Measurements from ENCODE around the gene RASA2.
"Not testable (repeated sequence)": the region's sequence is repeated elsewhere in the genome, so short reads cannot be mapped to it uniquely, and the experiment has no call there.

Gene RASA2

DNA sequence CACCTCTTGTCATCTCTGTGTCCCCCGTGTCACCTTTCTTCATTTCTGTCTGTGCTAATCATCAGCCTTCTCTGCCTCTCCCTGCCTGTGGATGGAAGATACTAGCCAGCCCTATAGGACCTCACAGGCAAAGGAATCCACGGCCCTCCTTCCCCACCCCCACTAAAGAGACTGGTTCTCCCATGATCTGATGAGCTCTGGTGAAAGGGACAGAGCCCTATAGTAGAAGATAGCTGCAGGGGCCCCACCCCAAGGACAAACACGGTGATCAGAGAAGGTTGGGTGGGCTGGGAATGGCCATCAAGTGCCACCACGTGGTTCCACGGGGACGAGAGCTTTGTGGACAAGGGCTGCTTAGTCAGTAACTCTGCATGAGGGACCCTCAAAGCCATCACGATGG lies 27.8 kb upstream of the RASA2 start:
- no peak for DNase-seq (ENCODE audit: low read depth)

DNA sequence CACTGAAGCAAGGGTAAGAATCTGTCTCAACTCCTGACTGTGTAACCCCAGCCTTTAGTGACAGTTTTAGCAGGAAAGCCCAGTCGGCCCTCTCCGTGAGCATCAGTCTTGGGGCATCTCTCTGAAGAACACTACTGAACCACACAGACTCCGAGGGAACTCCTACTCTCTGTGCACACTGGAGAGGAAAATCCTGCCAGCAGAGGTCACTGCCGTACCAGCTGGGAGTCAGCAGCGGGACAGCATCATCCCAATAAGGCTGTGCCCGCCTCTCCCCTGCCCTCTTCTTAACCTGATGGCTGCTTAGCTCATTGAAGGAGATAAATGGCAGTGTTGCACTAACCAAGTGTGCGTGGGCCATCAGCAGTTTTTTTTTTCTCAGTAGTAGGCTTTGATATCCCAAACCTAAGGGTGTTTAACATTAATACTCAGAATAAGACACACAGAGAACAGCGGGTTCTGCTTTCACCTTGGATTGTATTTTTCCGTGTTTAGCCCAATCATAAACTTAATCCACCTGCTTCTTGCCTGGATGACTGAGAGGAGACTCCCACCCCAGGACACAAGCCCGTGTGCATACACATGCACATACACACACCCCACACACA lies 26.6 kb upstream of the RASA2 start:
- peak; percentile 83 for DNase-seq (ENCODE audit: low read depth)

DNA sequence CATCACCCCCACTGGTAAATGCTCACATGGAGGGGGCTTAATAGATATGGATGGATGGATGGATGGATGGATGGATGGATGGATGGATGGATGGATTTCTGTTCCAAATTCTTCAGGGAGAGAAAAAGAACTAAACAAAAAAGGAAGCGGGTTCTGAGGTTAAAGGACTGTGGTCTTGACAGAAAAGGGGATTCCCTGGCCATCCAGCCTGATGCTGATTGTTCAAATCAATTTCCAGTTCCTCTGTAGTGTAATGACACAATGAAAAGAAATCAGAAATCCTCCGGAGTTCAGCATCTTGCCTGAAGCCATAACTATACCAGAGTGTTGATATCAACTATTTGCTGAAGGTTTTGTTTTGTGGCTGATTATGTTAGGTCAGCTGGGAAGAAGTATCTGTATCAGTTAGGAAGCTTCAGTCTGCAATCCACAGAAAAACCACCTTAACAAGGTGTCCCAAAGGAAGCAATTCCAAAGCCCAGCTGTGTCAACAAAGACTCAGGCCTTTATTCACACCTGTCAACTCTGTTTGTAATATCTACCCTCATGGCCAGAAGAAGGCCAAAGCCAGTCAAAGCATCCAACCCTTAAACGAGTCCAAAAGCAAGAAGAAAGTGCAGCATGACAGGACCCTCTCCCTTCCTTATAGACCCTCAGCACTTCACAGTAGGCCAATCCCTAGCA lies 24.5 kb upstream of the RASA2 start:
- DNase-seq (ENCODE audit: low read depth), result no peak

DNA sequence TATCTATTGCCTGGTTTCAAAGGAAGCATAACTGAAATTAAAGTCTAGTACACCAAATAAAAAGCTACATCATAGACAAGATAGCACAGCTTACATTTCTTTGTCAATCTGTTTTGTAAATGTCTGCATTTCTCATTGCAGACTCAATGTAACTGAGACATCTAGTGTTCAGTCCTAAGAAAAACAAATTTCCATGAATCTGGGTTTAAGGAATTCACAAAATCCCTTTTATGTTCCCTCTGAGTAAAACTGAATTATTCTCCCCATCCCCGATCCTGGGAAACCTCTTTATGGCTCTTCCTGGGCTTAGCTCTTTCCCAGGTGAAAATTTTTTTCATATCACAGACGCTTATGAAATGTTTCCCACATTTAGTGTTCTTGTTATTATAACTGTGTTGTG lies 21.6 kb upstream of the RASA2 start:
- no peak for DNase-seq (ENCODE audit: low read depth)

DNA sequence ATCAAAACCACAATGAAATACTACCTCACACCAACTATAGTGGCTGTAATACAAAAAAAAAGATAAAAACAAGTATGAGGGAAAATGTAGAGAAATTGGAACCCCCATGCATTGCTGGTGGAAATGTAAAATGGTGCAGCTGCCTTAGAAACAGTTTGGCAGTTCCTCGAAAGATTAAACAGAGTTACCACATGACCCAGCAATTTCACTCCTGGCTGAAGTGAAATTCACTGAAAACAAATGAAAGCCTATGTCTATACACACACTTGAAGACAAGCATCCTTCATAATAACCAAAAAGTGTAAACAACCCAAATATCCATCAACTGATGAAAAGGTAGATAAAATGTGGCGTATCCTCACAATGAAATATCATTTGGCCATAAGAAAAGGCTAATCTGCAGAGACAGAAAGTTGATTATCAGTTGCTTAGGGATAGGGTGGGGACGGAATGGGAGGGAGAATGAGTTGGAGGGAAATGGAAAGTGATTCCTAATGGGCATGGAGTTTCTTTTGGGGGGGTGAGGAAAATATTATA lies 20.1 kb upstream of the RASA2 start:
- DNase-seq (ENCODE audit: low read depth), result no peak

DNA sequence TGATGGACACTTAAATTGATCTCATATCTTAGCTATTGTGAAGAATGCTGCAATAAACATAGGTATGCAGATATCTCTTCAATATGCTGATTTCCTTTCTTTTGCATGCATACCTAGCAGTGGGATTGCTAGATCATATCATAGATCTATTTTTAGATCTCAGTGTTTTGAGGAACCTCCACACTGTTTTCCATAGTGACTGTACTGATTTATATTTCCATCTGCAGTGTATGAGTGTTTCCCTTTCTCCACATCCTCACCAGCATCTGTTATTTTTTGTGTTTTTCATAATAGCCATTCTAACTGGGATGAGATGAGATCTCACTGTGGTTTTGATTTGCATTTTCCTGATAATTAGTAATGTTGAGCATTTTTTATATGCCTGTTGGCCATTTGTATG lies 17.1 kb upstream of the RASA2 start:
- DNase-seq (ENCODE audit: low read depth), result no peak

DNA sequence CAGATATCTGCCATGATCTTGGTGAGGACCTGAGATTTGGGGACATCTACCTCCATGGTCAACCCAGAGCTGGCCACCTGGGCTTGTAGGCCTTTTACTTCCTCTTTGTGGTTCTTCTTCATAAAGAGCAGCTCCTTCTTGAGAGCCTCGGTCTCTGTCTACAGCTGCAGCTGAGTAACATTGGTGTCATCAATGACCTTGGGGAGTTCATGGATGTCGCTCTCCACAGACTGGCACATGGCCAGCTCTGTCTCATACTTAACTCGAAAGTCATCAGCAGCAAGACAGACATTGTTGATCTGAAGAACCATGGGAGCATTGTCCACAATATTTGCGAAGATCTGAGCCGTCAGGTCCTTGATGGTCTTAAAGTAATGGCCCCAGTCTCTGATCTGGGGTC lies 15.7 kb upstream of the RASA2 start:
- DNase-seq (ENCODE audit: low read depth), result no peak

DNA sequence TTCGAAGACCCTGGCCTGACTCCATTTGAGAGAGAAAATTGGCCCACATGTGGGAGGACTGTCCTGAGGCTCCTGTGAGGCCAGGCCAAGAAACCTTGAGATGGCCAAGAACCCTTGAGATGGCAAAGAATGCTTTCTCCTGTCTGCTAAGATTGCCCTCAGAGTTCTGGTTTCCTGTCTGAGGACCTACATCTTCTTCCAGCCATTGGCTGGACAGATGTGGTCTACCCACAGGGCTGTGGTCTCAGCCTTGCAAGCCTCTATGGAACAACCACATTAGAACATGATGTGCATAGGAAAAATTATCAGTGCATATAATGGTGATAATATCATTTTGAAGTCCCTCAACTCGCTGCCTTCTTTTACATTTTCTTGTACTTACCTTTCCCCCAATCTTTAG lies 10.8 kb upstream of the RASA2 start:
- DNase-seq (ENCODE audit: low read depth), result no peak

DNA sequence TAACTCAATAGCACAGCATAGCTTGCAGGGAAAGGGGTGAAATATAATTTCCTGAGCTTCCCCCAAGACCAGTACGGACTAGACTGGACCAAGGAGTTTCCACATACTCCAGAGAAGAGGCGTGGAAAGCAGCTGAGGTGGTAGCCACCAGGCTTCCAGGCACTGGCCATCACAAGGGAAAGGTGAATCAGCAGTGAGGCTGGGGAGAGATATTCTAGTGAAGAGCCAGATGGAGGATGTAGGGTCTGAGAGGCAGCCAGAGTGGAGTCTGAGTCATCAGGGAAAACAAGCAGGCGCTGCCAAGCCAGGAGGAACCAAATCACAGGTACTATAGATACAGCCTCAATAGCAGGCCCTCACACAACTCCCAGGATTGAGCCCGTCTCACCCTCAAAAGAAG lies 9.6 kb upstream of the RASA2 start:
- no peak for DNase-seq (ENCODE audit: low read depth)

DNA sequence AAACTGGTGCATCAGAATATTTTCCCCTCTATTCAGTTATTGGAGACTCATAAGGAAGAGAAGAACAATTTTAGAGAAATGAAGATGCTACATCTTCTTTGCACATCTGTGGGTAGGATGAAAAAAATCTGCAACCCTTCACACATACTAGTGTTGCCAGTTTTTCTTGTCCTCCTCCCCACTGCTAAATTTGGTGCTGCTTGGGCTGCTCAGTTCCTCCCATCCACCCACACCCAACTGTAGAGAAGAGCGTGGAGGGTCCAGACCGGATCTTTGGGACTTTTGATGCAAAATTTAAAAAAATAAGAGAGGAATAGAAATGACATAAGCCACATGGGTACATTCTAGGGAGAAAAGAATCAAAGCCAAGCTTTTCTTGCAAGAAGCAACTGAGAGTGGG lies 8.7 kb upstream of the RASA2 start:
- DNase-seq (ENCODE audit: low read depth), result no peak

DNA sequence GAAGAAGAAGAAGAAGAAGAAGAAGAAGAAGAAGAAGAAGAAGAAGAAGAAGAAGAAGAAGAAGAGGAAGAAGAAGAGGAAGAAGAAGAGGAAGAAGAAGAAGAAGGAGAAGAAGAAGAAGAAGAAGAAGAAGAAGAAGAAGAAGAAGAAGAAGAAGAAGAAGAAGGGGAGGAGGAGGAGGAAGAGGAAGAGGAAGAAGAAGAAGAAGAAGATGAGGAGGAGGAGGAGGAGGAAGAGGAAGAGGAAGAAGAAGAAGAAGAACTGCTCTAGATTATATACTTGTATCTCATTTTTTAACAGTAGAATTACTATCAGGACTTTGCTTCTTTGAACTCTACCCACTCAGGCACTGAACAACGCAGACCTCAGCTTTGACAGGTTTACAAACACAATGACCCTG lies 8.0 kb upstream of the RASA2 start:
- not testable (repeated sequence) for DNase-seq (ENCODE audit: low read depth)

DNA sequence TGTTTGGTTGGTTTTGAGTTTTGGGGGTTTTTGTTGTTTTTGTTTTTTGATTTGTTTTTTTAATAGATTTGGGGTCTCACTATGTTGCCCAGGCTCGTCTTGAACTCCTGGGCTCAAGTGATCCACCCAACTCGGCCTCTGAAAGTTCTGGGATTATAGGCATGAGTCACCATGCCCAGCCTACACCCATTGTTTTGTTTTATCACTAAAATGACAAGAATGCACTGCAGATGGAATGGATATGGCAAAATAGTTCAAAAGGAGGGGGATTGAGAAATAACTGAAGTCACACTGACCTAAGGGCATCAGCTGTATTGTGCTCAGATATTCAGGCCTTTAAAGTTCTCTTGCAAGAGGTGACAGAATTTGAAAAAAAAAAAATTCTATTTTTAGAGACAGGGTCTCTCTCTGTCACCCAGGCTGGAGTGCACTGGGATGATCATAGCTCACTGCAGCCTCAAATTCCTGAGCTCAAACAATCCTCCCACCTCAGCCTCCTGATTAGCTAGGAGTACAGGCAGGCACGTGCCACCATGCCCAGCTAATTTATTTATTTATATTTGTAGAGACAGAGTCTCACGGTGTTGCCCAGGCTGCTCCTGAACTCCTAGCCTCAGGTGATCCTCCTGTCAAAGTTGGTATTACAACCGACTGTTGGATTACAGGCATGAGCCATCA lies 4.4 kb upstream of the RASA2 start:
- DNase-seq (ENCODE audit: low read depth), result no peak

DNA sequence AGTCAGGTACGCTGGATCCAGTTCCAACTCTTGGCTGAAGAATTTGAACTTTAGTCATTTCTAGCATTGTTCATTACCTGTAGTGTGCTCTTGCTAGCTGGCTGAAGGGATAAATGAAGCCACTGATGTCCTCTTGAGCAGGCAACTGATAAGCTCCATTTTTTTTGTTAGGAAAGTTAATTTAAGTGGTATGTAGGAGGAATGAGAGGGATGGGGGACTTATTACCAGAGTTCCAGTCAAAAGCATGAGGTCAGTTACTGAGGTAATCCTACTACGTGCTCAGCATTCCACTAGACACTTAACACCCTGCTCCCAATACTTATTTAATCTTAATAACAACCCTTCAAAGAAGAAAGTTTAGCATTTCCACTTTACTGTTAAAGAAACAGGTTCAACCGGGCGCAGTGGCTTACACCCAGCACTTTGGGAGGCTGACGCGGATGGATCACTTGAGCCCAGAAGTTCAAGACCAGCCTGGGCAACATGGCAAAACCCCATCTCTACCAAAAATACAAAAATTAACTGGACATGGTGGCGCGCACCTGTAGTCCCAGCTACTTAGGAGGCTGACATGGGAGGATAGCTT lies 2.0 kb upstream of the RASA2 start:
- DNase-seq (ENCODE audit: low read depth), result no peak

DNA sequence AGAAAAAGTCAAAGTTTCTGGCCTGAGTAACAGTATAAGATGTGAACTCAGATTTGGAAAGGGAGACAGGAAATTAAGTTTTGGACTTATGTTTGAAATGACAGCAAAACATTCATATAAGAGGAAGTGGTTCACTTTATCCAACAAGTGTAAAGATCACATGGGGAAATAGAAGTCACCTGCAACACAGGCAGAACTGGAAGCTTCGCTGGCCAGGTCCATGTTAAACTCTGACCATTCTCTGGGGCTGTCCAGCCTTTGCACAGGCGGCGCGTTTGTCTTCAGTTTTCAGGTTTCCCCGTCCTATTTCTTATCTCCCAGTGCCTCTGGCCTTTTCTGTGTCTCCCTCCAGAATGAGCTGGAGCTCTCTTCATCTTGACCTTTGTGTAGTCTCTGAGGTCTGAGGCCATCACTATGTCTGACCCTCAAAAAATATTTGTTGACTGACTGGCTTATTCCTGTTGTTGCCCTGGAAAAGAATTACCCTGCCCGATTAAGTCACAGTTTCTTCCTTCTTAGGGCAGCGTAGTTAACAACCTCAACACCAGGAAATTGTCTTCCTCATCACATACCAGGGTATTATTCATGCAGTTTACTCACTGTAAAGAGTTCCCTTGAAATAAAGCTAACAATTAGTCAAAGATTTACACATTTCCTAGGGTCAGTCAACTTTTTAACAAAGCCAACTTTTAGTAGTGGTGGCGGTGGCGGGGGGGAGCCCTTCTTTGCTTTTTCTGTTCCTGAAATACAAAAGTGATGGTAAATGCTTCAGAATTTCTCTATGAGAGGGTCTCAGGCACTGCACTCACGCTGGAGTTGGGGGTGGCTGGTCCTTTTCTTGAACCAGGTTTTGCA lies 959 bp upstream of the RASA2 start:
- no peak for DNase-seq (ENCODE audit: low read depth)

DNA sequence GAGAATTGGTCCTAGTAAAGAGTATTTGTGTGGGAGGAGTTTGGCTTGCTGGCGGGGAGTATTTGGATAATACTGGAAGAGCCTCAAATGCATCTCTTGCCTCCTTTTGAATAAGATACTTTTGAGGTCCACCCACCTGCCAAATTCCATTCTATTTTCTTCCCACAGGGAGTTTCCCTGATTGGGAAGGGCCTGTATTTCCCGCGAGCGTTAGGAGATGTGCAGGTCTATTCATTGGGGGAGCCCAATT lies 406 bp upstream of the RASA2 start:
- DNase-seq (ENCODE audit: low read depth), result no peak

DNA sequence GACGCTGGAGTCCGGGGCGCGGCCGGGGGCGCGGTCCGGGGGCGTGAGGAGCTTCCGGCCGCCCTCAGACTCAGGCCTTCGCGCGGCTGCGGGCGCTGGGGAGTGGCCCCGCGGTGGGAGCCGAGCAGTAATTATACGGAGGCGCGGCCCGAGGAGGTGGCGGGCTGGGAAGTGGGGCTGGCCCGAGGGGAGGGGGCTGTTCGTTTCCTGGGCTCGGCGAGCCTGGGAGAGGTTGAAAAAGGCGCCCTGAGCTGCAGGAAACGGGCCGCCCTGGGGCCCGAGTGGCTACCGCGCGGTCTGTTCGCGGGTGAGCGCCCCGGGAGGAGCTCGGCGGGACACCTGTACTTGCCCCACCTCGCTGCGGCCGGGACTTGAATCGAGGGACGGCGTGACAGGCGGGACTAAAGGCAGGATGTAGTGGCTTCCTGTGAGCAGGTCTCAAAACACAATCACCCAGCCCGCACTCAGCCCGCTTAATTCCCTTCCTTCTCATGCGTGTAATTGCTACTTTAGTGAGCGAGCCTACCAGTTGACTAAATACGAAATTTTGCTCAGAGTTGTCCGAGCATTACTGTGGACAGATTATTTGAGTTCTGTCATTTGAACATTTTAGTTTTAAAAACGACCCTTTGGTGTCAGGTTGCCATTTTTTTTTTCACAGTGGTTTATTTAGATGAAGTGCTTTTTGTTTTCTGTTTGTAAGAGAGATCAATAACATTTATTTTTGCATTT lies 860 bp downstream of the RASA2 start:
- peak; percentile 56 for DNase-seq (ENCODE audit: low read depth)

DNA sequence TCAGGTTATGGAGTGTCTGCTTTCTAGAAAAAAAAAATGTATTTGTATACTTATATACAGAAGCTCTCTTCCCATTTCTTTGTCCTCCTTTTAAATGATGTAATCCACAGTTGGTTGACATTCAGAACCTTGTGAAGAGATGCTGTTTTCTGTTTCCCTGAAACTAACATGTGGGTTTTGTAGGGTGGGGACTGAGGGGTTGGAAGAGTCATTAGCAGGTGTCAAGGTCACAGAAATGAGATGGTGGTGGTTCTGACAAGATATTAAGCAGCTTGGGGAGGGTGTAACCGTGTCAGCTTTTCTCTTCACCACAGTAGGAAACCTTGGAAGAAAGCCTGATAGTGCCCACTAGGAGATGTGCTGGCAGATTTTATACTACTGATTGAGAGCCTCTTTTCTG lies 2.4 kb downstream of the RASA2 start:
- no peak for DNase-seq (ENCODE audit: low read depth)

DNA sequence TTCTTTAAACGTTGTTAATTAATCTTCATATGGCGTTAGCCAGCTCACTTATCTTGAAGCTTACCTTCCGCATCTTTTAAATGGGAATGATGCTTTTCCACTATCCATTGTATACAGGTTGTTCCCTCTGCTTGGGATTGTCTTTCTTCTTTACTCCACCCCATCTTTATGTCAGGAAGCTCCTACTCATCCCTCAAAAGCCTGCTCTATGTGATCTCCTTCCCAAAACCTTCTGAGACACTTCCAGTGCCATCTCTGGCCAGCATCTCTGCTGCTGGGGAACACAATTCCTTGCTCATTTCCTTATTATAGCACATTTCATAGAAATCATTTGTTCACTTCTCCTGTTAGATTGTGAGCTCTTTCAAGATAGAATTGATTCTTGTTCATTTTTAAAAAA lies 4.3 kb downstream of the RASA2 start:
- no peak for DNase-seq (ENCODE audit: low read depth)

DNA sequence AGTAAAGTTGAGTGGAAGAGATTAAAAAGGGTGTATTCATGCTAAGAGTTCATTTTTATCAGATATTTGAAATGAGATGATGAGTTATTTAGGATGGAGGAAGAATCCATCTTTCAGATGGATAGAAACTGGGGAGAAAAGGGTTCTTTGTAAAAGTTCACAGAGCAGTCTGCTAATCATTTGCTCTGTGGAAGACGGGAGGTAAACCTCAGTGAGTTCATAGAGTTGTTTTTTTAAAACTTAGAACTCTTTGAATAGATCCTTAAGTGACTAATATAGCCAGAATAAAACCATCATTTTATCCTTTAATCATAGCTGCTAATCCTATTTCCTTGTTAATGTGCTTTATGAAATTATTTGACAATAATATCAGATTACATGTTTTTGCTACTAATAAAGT lies 5.1 kb downstream of the RASA2 start:
- no peak for DNase-seq (ENCODE audit: low read depth)

DNA sequence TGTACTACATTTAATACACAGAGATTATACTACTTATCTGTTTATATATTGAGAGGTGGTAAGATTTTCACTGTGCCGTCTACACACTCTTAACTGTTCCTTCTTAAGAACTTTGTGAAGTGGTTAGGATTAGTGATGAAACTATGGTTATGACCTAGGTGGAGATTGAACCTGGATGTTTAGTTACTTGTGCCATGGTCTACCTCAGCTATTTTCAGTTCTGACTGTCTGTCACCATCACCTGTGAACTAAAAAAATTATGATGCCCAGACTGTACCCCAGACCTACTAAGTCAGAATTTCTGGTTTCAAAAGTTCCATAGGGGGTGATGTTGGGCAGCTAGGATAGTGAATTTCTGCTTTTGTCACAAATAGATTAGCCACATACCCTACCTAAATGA lies 6.4 kb downstream of the RASA2 start:
- no peak for DNase-seq (ENCODE audit: low read depth)

DNA sequence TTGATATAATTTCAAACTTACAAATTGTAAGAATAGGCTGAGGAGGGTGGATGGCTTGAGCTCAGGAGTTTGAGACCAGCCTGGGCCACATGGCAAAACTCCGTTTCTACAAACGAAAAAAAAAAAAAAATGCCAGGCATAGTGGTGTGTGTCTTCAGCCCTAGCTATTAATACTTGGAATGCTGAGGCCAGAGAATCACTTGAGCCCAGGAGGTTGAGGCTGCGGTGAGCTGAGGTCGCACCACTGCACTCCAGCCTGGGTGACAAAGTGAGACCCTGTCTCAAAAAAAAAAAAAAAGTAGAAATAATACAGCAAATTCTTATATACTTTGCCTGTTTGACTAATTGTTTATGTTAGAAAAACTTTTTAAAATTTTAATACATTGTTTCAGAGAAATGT lies 10.8 kb downstream of the RASA2 start:
- not testable (repeated sequence) for DNase-seq (ENCODE audit: low read depth)
